GM21717 (cell line): ENCODE data around the gene LRG1.
"Not testable (repeated sequence)": the region's sequence is repeated elsewhere in the genome, so short reads cannot be mapped to it uniquely, and the experiment has no call there.

Experiments used
- ATAC-seq: cut with Tn5 transposase; IDR thresholded peaks from one replicate; pipeline ENCODE4 v1.9.1; 2021; ENCODE audit warnings: mild to moderate bottlenecking, moderate library complexity; ENCODE audit not compliant: unreplicated experiment

Gene LRG1

DNA sequence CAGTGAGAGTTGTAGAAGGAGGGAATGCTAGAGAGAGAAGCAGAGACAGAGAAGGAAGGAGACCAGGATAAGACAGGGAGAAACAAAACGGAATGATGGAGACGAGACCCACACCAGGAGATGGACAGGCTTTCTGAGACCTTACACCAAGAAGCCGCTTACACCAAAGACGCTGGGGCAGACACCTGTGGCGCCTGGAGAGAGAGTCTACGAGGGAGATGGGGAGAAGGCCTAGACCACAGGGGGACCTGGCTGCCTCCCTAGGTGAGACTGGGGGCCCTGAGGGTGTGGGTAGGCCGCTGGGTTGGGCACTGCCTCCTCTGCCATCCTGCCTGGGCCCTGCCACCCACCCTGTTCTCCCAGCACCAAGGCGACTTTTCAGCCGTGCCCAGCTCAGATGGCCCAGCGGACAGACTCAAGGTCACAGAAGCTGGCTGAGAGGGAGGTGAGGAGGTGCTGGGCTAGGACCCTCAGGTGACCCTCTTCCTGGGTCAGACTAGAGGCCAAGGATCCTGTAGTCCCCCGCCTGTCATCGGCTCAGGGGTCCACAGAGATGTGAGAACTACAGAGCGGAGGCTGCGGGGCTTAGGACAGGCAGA lies 9.8 kb downstream of the LRG1 start:
- no peak for ATAC-seq

DNA sequence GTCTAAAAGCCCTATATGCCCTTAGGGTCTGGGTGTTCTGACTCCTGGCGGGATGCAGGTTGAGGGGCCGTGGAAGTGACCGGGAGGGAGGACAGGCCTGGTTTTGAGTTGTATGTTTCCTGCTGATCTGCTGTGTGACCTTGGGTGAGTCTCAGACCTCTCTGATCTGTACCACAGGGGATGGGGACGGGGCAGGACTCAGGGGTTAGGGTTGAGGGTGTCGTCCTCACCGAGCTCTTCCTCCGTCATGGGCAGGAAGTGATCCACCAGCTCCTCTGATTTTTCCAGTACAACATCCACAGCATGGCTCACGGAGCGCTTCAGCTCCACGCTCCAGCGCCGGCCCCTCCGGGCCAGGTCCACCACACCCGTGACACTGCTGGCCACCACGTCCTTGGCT lies 11.0 kb downstream of the LRG1 start:
- ATAC-seq, result no peak

DNA sequence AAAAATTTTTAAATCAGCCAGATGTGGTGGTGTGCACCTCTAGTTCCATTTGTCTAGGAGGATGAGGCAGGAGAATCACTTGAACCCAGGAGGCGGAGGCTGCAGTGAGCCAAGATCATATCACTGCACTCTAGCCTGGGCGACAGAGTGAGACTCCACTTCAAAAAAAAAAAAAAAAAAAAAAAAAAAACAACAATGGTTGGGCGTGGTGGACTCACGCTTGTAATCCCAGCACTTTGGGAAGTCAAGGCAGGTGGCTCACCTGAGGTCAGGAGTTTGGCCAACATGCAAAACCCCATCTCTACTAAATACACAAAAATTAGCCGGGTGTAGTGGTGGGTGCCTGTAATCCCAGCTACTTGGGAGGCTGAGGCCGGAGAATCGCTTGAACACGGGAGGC lies 12.5 kb downstream of the LRG1 start:
- ATAC-seq, result not testable (repeated sequence)

DNA sequence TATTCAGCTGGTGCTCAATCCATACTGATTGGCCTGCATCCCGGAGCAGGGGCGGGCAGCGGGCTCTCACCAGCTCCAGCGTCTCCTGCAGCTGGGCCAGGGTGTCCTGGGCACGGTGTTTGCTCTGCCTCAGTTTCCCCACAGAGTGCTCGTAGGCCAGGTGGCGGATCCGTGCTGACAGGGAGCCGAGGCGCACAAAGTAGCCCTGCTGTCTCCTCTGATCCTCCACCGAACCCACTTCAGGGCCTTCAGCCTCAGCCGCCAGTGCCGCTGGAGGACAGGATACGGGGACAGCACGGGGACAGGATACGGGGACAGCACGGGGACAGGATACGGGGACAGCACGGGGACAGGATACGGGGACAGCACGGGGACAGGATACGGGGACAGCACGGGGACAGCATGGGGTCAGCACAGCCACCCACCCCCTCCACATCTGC lies 14.3 kb downstream of the LRG1 start:
- no peak for ATAC-seq

DNA sequence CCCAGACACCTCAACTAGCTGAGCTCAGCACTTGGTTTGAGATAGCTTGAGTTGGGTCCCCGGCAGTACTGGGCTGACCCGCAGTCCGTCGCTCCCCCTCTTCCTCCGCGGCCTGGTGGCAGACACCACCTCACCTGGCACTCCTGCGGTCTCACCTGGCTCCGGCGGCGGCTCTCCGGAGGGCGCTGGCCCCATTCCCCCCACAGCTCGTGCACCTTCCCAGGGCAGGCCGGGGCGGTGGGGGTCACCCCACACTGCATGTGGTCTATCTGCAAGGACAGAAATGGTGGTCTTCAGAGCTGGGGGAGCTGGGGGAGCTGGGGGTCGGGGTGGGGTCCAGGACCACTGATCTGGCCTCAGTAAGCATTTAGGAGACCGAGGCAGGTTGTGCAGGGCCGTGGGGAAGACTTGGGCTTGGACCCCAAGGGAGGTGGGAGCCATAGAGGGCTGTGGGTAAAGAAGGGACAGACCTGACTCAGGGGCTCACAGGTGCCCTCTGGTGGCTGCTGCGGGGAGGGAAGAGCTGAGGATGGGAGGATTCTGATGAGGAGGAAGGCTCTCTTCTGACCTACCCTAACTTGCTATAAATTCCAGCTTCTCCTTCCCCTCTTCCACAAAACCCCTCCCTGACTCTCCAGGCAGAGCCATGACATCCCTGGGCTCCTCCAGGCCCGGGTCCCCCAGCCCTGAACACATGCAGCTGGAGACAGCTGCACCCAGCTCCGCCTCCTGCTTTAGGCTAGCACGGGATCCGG lies 14.9 kb downstream of the LRG1 start:
- no peak for ATAC-seq

DNA sequence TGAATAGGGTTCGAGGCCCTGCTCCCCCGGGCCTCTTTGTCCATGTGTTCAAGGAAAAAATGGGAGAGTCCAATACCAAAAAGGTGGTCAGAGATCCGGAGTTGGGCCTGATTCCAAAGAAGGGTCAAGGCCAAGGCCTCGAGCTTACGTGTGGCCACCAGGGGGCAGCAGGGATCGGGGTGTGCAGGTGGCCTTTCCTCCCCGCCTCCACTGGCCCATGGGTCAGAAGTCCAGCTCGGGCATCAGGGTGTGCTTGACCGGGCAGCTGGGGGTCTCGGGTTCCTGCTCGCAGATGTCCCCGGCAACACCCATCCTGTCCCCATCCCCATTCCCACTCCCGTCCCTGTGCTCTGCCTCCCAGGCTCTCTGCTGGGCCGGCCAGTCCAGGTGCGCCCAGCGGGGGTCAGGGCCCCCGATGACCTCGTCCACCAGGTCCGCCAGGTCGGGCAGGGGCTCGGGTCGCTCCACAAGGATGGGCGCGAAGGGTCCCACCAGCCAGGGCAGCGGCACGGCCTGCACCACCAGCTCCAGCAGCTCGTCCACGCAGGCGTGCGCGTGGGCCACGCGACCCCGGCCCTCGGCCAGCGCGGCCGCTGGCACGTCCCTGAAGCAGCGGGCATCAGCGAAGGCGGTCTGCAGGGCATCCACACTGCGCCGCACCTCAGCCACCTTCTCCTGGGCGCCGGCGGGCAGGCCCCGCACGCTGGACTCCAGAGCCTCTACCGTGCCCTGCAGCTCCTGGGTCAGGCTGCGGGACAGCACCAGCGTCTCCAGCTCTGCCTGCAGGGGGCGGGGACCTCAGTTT lies 16.3 kb downstream of the LRG1 start:
- no peak for ATAC-seq

DNA sequence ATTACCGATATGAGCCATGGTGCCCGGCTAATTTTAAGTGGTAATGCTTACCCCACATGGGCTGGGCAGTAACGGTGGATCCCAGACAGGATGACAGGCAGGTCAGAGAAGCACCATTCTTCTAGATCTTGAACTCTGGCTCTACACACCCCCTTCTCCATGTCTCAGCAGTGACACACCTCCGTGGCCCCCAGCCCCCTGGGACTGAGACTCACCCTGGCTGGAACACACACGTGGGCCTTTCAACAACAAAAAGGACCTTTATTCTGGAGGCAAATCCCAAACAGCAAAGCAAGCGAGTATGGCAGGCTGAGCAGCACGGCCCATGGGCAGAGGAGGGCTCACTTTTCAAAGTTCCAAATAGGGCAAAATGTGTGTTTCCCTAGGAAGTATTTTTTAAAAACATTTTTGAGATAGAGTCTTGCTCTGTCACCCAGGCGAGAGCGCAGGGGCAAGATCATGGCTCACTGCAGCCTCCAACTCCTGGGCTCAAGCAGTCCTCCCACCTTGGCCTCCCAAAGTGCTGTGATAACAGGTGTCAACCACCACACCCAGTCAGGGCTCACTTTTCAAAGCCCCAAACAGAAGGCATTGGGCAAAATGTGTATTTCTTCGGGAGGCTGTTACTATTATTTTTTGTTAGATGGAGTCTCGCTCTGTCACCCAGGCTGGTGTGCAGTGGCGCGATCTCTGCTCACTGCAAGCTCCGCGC lies 17.4 kb downstream of the LRG1 start:
- no peak for ATAC-seq

DNA sequence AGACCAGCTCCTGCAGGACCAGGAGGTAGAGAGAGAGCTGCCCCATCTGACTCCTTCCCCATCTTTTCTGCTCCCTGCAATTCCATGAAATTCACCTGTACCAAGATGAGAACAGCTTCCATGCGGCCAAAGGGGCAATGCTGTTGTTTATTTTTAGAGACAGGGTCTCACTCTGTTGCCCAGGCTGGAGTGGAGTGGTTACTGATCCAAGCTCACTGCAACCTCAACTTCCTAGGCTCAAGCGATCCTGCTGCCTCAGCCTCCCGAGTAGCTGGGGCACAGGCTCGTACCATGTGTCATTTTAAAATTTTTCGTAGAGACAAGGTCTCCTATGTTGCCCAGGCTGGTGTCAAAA lies 18.0 kb downstream of the LRG1 start:
- no peak for ATAC-seq

DNA sequence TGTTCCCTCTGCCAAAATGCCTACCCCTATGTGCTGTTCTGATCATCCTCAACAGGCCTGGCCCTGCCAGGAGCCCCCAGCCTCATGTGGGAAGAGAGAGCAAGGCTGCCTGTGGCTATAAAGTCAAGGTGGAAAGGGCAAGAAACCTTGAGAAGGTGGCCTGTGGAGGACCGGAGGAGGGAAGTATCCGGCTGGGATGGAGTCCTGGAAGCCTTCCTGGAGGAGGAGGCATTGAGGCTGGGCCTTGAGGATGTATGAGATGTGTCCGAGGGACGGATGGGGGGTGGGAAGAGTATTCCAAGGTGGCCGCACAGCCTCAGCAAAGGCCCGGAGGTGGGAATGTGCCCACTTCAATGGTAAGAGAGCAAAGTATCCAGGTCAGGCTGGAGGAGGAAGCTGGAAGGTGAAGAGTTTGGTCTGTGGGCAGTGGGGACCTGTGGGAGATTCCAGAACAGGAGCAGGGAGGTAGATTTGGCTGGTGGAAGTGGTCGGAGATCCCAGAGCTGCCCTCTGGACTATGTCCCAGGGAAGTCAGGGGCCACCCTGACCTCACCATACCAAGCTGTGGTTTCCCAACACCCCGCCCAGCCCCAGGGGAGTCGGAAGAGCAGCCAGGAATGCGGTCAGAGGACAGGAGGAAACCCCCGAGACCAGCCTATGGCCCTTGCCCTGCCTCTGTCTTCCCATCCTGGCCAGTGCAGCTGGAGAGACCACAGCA lies 18.5 kb downstream of the LRG1 start:
- ATAC-seq, result no peak

DNA sequence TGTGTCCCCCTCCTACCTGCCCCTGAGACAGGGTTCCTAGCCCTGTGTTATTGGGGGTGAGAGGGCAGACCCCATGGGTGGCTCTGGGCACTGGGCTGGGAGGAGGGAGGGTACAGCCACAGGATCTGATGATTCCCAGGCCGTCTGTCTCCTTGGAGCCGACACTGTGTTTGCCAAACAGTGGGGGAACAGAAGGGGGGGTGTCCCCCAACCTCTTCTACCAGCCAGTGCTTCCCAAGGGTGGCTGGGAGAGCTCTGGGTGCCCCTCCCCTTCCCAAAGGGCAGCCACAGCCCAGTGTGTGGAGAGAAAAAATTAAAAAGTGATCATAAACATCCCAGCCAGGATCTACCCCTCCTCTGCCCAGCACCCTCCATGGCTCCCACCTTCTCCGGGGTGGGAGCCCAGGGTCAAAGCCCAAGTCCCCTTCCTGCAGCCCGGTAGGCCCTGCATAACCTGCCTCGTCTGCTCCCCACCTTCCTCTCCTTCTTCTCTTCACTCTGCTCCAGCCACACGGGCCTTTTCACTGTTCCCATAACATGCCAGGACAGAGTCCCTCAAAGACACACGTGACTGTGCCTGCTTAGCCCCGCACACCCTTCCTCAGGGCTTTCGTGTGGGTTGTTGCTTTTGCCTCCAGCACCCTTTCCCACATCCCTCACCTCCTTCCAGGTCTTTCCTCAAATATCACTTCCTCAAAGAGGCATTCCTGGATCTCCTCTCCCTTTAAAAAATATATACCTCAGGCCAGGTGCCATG lies 20.1 kb downstream of the LRG1 start:
- ATAC-seq, result no peak

DNA sequence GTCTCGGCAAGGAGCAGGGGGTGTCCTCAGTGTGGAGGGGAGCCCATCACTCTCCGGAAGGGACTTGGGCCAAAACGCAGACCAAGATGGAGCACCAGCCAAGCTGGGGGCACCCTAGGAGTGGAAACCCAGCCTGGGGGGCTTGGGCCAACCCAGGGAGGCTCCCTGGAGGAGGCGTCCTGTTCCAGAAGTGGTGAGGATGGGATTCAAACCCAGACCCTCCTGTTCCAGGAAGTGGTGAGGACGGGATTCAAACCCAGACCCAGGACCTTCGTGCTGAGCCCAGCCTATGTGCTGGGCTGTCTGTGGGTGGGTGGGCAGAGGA lies 20.7 kb downstream of the LRG1 start:
- ATAC-seq, result no peak

DNA sequence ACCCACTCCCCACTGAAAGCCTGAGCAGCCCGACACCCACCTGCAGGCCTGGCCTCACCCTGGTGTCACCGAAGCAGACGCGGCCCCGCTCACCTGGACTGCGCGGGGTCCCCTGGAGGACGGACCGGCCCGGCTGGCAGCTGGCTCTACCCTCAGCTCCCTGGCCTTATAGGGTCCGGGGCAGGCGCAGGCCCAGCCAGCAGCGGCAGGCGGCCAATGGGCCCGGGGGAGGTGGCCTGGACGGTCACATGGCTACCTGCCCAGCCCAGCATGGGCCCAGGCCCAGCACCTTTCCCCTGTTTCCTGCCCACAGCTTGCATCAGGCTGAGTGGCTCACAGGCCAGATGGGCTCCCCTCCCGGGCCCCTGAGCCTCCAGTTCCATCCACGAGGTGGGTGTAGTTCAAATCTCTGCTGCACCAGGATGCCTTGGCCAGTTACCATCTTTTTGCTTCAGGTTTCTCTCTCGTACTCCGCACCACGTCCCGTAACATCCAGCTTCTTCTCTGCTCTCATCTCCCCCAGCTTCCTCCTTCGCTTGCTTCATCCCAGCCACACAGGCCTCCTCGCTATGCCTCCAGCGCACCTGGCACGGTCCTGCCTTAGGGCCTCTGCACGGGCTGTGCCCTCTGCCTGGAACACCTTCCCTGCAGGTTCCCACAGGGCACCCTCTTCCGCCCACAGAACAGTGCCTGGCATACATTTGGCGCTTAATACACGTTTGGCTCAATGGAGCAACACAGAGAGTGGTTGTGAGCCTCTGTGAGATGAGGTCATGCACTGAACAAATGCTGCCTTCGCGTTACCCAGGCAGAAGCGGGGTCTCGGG lies 21.3 kb downstream of the LRG1 start, which contains the start of gene PLIN4:
Gene PLIN4 (minus strand): TSS at position 142 of the 827 bp plus-strand sequence. CDS start 214 bp downstream, outside the sequence.
- ATAC-seq, result no peak

DNA sequence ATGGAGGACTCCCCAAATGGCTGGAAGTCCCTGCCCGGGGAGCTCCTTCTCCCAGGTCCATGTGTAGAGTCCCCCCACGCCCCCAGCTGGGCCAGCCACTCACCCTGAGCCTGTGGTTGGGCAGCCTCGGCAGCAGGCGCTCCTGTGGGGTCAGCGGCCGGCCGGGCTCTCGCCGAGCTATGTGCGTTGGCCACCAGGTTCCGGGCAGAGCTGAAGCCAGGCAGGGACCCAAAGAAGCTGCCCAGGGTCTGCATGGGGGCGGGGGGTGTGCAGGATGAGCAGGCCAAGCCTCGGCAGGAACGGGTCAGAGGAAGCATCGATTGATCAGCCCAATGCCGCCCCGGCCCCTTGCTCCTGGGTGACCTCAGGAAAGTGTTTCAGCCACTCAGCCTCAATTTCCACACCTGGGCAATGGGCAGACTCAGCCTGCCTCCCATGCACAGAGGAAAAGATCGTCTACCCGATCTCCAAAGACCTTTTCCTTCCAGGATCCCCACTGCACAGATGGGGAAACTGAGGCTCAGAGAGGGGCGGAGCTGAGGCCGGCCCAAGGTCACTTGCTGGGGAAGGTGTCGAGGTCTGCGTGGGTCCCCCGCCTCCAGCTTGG lies 22.3 kb downstream of the LRG1 start:
- ATAC-seq, result no peak

DNA sequence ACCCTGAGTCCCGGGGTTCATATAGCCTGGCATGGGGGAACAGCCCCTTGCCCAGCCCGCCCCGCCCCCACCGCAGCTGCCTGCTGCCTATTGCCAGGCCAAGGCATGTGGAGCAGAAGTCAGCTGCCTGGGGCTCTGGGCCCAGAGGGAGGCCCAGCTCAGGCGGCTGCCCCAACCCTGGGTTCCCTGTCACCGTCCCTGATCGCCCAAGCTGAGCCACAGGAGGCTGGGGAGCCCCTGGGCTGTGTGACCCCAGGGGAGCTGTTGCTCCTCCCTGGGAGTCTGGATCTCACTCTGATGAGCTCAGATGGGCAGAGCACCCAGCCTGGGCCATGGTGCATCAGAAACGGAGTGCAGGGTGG lies 22.9 kb downstream of the LRG1 start:
- ATAC-seq, result no peak

DNA sequence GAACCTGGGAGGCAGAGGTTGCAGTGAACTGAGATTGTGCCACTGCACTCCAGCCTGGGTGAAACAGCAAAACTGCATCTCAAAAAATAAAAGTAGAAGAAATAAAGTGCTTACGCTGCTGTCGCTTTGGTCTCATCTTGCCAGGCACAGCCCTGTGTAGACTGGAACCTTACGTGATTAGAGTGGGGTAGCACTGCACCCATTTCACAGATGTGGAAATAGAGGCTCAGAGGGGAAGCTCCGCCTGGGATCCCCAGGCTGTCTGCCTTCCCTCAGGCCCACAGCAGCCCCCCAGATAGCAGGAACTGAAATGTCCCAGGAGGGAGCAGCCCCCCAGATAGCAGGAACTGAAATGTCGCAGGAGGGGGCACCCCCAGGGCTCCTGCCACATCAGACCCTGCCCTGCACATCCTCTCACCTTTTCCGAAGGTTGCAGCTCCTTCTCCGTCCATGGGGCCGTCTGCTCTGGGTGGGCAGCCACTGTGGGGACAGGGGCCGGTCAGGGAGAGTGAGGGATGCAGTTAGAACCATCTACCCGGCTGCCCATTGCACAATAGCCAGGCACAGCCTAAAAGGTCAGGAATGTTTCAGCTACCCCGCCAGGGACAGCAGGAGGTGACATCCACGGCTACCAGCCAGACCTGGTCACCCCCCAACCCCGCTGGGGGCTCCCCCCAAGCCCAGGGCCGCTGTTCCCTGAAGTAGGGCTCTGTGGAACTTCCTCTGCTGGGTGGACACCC lies 23.5 kb downstream of the LRG1 start:
- ATAC-seq, result no peak

DNA sequence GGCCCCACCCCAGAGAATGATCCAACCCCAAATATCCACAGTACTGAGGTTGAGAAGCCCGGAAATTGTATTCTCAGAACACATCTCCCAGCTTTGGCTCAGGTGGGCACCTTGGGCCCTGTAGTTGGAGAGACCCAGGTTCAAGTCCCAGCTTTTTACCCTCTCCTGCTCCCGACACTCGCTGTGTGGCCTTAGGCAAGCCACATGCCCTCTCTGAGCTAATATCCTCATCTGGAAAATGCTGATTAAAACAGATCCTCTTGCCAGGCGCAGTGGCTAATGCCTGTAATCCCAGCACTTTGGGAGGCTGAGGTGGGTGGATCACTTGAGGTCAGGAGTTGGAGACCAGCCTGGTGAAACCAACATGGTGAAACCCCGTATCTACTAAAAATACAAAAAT lies 24.1 kb downstream of the LRG1 start:
- ATAC-seq, result no peak

DNA sequence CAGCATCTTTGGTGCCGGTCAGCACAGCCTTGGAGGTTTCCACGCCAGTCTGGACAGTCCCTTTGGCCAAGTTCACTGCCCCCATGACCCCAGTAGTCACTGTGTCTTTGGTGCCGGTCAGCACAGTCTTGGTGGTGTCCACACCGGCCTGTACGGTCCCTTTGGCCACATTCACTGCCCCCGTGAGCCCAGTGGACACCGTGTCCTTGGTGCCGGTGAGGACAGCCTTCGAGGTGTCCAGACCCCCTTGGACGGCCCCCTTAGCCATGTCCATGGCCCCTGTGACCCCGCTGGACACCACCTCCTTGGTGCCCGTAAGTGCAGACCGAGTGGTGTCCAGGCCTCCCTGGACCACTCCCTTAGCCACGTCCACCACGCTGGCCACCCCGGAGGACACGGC lies 26.6 kb downstream of the LRG1 start:
- no peak for ATAC-seq

DNA sequence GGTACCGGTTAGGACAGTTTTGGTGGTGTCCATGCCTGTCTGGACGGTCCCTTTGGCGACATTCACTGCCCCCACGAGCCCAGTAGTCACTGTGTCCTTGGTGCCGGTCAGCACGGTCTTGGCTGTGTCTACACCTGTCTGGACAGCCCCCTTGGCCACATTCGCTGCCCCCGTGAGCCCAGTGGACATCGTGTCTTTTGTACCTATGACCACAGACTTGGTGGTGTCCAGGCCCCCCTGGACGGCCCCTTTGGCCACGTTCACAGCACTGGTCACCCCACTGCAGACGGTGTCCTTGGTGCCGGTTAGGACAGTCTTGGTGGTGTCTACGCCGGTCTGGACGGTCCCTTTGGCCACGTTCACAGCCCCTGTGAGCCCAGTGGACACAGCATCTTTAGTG lies 27.8 kb downstream of the LRG1 start:
- ATAC-seq, result no peak
